Stimulated activated CD8-positive, alpha-beta memory T cell treated with anti-CD3 and anti-CD28 coated beads, Interleukin-7, amount 100 ng/mL, for 1 hour (primary cell): ENCODE results near the gene SEC14L1.

Experiments used
- DNase-seq, 2 donors: peaks; one replicate each; pipeline ENCODE4 v3.0.0-alpha.2; 2020; ENCODE audit warnings: low read depth in 2 of 2

SEC14L1 gene

DNA sequence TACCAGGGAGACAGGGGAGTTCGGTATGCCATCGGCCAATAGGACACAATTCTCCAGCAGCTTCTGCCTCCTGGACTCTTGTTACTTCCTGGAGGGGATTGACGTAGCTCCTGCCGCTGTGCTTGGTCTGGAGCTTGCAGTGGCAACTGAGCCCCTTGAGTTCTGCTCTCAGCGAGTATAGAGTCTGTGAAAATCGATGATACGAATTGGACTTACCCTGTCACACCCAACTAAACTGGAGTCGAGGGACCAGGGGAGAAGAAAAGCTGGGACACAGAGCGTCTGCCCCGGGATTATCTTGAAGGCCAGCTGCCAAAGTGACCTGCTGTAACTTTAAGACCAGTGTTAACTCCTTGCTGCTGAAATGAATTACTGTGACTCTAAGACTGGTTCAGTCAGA lies 22.2 kb downstream of the SEC14L1 start:
- no peak for DNase-seq

GRCh38 chr17:77163511-77164280 lies 22.9 kb downstream of the SEC14L1 start:
- no peak for DNase-seq

DNA sequence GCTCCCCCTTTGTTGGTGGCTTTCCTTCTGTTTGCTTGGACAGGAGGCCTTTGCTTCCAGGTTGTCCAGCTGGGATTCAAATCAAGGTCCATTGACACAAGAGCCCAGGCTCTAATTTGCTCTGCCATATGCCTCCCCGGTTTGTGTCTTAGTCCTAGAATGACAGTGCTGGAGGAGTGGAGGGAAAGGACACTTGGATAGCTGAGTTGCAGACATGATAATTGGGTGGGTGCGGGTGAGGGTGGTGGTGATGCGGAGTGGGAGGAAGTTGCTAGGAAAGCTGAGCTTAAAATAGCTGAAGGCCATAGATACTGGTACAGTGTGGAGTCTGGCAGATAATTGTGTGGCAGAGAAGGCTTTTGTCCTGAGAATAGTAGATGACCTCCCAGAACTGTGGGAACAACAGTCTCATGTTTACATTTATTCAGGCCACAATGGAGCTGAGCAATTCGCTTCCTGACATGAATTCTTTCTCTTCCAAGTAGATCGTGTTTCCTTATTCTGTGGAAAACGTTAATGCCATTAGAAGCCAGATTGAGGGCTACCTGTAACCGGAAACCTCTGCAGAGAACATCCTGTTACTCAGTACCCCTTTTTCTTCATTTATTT lies 23.8 kb downstream of the SEC14L1 start:
- DNase-seq: no peak

DNA sequence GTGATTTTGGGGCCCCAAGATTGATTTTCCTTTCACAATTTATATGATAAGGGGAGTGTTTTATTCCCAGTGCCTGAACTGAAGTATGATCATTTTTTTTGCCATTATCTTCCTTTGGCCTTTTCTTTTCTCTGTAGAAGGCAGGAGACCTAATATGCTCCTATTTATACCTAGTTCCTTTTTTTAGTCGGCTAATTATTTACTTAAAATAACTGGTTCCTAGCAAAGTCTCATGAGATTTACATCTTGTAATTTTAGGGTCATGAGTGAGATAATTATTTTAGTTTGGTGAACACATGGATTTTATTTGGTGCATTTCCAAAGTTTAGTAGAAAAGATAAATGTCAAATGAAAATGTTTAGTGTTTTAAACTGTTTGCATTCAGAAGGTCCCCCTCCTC lies 24.8 kb downstream of the SEC14L1 start:
- no peak for DNase-seq

DNA sequence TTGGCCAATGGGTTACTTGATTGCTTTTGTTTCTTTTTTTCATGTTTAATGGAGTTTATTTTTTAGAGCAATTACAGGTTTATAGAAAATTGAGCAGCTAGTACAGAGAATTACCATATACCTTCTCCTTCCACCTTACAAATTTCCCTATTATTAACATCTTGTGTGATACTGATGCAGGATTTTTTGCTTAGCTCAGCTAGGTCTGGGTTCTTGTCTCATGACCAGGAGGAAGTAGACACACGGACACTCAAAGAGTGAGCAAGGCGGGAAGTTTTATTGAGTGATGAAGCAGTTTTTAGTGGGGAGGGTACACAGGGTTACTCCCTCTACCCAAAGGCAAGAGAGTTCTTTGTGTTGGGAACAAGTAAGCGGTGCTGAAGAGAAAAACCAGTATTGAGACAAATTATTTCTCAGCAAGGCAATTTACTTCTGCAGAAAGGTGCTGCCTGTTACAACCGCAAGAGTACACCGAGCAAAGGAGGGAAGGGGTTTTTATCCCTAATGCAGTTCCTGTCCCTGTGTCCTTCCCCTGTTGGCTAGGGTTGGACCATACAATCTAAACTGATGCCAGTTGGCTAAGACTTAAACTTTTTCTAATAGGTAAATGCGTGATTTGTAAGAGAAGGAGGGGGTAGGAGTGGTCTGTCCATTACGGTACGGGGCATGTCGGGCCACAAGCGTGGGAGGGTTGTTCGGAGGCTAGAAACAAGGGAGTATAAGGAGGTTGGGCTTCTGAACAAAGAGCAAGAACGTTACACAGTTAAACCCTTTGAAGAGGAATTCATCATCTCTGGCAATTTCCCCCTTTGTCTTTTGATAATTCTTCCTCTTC lies 26.9 kb downstream of the SEC14L1 start:
- no peak for DNase-seq

- no peak for DNase-seq
These were observed 32.3 kb downstream of the SEC14L1 start for GRCh38 chr17:77173104-77173503.

- no peak for DNase-seq
These were observed 34.3 kb downstream of the SEC14L1 start for GRCh38 chr17:77174928-77175661.

- DNase-seq: no peak
These were observed 36.4 kb downstream of the SEC14L1 start for GRCh38 chr17:77177002-77177741.

- DNase-seq: no peak
These were observed 37.3 kb downstream of the SEC14L1 start for GRCh38 chr17:77178050-77178449.

- DNase-seq: no peak
These were observed 37.8 kb downstream of the SEC14L1 start for GRCh38 chr17:77178563-77178962.

- no peak for DNase-seq
These were observed 40.0 kb downstream of the SEC14L1 start for GRCh38 chr17:77180503-77181357.

DNA sequence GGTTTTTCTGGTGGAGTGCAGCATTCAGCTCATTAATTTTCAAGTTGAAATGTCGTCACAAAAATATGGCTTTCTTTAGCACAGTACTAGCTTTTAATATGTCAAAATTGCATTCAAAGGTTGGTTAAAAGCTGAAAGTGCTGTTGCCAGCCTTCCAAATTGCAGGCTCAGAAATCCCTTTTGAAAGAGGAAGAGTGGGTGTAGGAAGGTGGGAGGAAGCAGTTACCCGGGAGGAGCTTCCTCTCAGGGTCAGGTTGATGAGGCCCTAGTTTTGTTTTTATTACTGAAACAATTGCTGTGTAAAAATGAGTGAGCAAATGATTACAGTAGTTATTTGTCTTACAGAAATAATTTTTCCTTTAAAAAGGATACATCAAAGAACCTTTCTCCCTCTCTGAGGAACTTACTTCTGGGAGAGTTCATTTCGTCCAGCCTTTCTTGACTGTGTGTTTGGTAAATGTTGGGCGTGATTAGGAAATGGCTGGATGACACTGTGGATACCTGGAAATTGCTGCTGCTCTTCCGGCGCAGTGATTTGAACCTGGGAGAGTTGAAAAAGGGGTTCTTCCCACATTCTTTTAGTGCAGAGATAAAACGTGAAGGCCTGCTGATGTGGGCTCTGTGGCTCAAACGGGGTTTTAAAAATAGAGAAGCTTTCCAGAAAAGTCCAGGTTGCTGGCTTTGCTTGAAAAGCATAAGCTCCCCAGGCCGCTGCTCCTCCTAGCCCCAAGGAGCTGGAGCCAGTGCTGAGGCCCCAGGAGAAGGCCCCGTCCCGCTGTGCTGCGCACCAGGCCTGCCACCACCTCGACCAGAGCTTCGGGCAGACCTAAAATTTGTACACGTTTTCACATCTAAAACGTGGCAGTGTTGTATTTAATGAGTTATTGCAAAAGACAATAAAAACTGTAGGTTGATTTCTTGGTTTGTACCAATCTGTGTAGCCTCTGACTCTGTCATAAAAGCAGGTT lies 41.7 kb downstream of the SEC14L1 start:
- DNase-seq: no peak

DNA sequence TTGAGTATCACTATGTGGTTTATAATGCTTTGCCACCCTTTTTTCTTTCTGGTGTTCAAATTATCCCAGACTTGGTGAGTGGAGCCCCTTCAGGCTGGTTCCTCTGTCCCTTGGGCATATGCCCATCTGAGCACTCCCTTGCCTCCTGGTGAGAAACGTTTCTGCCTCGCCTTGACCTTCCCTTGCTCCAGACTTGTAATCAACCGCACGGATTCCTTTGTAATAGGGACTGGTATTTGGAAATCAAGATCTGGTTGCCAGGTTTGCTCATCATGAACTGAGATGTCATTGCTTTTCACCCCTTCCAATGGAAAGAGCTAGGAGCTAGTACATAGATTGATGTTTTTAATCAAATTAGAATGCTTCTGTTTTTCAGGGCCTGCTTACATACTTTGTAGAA lies 43.7 kb downstream of the SEC14L1 start:
- no peak for DNase-seq

- DNase-seq: no peak
These were observed 44.4 kb downstream of the SEC14L1 start for GRCh38 chr17:77185137-77185536.

DNA sequence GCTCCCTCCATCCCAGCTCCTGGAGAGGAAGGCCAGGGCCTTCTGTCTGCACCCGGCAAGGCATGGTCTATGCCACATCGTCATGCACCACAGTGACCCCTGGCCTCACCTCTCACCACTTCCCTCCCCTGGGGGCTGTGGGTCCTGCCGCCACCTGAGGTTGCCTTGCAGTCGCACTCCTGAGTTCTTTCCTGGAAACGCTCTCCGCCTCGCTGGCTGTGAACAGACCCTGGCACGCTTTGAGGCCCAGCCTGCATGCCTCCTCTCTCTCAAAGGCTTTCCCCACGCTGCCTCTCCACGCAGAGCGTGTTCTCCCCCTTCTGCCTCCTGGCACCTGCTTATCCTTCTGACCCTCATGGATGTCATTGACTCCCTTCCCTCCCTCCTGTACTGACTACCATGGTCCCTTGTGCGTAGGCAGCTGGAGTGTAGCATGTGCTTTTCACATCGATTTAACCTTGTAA lies 45.4 kb downstream of the SEC14L1 start:
- no peak for DNase-seq

DNA sequence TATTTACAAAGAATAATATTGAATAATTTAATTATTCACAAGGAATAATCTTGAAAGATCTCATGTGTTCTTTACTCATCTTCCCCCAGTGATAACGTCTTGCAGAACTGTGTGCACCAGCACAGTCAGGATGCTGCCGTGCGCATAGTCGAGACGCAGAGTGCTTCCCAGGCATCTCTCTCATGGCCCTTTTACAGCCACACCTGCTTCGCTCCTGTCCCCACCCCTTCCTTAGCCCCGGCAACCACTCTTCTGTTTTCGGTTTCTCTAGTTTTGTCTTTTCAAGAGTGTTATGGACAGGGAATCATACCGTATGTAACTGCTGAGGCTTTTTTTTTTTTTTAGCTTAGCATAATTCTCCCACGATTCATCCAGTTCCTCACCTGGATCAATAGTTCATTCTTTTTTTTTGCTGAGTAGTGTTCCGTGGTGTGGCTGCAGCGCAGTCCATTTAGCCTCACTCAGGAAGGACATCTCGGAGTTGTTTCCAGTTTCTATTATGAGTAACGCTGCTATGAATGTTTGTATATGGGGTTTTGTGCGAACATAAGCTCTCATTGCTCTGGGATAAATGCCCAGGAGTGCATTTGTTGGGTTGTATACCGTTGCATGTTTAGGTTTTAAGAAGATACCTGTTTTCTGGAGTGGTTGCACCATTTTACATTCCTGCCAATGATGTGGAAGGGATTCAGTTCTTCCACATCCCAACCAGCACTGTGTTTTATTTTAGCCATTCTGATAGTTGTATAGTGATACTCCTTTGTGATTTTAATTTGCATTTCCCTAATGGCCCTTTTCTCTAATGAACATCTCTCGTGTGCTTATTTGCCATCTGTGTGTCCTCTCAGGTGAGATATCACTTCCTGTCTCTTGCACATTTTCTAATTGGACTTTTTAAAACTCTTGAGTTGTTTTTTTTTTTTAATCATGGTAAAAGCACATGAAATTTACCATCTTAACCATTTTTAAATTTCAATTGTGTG lies 47.6 kb downstream of the SEC14L1 start:
- no peak for DNase-seq

GRCh38 chr17:77189148-77189547 lies 48.4 kb downstream of the SEC14L1 start:
- DNase-seq: no peak

DNA sequence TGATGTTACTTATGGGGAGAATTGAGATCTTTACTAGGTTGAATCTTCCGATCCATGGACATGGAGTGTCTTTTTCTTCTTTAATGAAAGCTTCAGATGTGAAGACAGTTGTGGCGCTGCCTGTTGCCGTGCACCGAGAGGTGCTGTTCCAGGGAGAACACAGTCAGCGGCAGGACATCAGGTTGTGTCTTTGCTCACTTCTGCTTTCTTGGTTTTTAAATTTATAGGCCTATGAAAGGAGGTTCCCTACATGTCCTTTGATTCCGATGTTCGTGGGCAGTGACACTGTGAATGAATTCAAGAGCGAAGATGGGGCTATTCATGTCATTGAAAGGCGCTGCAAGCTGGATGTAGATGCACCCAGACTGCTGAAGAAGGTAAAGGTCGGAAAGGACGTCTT lies 49.8 kb downstream of the SEC14L1 start:
- no peak for DNase-seq
